Inflammatory macrophage treated with lipopolysaccharide for 1 hour (primary cell): ENCODE data around the gene MARCHF4.
A peak's percentile ranks its signal among the peaks of the same experiment; 100 is the strongest.
"Not testable (repeated sequence)": the region's sequence is repeated elsewhere in the genome, so short reads cannot be mapped to it uniquely, and the experiment has no call there.

Experiments used
- DNase-seq, 2 donors: peaks; one replicate each; pipeline ENCODE4 v3.0.0-alpha.2; 2020 to 2022

MARCHF4 gene

DNA sequence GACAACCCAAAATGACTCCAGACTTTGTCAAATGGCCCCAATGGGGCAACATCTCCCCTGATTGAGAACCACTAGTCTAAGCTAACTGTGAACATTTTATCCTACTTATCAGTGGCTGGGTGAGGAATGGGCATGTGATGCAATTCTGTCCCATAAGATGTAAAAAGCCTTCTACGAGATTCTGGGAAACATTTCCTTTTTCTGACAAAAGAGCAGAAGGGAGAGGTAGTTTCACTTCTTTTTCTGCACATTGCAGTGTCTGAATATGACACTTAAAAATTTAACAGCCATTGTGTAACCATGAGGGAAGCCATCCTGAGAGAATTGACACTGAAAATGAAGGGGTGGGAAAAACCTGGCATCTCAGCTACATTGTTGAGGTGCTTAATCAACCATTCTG, 17.3 kb upstream of the MARCHF4 start:
- DNase-seq: peak; percentile 78 to 83

DNA sequence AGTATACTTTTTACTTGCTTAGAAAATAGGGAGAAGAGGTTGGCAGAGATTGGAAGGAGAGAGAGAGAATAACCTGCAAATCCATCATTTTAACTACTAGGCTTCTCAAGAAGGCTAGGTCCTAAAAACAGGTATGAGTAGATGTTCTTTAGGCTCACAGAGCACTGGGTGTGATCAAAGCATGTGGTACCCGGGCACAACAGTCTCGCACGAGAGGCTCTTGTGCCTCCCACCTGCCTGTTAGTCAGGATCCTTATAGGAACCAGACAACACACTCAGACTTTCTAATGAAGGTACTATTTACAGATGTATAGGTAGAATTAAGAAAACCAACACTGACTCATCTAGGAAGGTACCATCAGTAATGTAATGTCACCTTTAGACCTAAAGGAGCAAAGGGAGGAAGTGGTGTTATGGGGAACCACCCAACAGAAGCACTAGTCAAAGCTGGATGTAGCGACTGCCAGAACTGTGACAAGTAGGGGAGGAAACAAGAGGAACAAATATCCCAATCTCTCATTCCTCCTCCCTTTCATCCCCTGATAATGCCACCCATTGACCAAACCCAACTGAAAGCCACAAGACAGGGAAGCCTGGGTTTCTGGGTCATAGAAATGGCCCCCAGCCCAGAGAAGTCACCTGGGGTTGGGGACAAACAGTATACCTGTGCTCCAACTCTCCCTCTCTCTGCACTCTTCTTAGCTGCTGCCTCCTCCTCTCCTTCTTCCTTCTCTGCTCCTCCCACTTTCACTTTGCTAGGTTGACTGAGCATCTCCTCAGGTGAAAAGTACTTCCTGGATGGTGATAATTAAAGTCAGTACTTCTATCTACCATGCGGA, 16.0 kb upstream of the MARCHF4 start:
- no peak for DNase-seq

DNA sequence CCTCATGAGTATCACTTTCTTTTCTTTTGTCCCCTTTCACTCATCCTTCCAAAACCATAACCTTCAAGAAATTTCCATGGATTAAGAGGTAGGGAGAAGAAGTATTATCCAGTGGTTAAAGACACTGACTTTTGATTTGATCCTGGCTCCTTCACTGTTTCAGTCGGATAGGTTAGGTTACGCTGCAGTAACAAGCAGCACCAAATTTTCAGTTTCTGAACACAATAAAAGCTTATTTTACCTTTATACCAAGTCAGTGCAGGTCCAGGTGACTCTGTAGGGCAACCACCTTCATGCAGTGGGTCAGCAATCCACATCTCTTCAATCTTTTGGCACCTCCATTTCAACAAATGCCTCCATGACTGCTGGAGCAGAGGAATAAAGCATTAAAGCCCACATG, 15.0 kb upstream of the MARCHF4 start:
- no peak for DNase-seq

DNA sequence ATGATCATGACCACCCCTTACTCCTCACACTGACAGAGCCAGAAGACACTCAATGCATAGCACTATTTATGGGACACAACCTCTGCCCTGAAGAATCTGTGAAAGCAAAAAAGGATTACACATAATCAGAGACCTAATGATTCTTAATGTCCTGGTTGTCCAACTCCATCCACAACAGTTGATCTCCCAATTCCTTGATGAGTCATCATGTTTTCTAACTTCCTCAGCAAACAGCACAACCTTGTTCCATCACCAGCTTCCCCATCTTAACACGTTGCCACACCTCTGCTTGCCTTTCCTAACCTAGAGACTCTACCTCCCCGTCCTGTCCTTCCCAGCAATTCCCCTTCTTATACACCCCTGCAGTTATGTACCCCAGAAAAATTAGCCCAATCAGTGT, 13.2 kb upstream of the MARCHF4 start:
- DNase-seq: no peak

DNA sequence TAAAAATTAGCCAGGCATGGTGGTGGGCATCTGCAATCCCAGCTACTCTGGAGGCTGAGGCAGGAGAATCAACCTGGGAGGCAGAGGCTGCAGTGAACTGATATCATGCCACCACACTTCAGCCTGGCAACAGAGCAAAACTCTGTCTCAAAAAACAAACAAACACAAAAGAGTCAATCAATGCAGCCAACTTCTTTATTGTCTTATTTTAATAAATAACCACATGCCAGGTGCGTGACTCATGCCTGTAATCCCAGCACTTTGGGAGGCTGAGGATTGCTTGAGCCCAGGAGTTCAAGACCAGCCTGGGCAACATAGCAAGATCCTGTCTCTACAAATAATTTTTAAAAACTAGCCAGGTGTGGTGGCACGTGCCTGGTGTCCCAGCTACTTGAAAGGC, 12.1 kb upstream of the MARCHF4 start:
- not testable (repeated sequence) for DNase-seq

DNA sequence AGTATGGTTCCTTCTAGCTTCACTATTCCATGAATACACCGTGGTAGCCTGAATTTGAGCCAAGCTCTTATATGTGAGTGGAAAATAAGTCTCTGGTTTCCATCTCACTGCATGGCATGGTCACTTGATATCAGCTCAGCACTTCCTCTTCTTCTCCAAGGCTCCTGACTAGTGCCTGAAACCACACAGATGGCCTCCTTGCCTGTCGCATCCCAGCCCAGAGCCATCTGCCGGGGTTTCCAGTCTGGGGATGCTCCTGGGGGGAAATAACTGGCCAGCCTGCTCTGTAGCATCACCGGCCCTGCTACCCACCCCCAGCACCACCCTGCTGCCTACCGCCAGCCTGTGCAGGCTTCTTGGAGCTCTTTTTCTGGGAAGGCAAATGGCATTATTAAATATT, 7.7 kb upstream of the MARCHF4 start:
- DNase-seq: no peak

DNA sequence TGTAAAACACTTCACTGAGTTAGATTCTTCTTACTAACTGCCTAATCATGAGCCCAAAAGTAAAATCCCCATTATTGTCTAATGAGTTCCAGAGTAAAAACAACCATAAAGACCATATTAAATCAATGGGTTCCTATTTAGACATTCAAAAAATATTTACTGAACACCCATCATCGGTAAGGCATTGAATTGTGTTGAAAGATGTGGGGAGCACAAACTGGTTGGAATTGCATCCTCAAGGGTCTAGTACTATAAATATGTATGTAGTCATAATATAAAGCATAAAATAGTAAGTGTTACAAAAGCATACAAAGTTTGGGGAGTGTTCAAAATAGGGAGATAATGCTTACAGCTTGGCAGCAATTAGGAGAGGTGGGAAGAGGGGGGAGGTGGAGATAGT, 3.0 kb upstream of the MARCHF4 start:
- DNase-seq: no peak

DNA sequence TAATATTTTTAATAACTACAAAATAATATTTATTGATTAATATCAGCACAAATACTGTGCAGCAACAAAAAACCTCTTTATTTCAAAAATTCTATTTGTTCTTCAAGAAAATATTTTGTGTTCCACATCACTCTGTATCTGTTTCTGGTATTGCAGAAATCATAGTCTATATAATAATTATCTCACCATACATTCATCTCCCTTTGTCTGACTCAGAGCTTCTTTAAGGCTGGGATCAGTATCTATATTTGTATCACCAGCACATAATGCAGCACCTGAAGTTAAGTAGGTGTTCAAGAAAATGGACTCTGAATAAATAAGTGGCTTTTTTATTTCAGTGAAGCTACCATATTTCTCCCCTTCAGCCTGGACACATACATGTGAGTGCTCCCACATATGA, 1.6 kb upstream of the MARCHF4 start:
- DNase-seq: no peak

DNA sequence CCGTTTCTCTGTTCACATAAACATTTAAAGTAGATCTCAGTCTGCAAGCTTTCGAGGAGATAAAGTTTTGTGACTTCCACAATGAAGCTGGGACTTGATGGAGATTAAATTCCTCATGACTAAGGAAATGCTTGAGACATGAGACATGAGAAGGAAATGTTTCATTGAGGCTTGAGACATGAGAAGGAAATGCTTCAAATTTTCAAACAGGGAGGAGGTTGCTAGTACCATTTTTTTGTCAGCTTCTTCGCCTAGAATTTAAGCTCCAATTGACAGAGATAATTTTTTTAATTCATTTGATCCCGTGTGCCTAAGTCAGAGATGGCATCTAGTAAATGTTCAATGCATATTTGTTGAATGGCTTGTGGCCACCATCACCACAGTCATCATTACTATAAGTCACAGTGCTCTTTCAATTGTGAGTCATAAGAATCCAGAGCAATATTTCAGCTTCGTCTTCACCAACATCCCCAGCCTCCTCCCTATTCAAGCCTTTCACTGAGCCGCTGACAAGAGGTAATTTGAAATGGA, 543 bp upstream of the MARCHF4 start:
- DNase-seq: no peak

DNA sequence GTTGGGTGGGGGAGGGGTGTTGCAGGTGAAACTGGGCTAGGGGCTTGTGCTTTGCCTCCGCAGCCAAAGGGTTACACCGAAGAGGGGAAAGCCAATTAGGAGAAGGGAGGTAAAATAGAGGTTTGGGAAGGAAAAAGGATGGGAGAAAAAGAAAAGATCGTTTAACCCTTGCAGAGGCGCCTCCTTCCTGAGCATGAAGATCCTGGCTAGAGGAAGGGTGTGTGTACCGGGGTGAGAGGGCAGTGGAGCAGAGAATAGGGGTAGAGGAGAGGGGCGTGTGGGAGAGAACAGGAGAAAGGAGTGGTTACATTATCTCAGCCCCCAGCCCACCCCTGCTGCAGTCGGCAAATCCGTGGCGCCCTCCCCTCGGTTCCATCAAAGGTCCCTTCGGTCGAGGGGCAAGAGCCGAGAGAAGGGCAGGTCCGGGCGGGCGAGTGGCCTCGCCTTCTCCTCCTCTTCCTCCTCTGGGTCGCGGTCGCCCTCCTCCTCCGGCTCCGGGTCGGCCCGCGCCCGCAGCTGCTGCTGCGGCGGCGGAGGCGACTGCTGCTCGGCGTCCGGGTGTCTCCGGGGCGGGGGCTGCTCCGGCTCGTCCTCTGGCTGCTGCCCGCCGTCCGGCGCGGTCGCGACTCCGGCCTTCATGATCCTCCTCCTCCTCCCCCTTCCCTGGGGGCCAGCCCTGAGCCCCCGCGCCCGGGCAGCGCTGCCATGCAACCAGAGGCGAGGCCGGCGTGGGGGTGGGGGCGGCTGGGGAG, 1.1 kb downstream of the MARCHF4 start:
- no peak for DNase-seq

DNA sequence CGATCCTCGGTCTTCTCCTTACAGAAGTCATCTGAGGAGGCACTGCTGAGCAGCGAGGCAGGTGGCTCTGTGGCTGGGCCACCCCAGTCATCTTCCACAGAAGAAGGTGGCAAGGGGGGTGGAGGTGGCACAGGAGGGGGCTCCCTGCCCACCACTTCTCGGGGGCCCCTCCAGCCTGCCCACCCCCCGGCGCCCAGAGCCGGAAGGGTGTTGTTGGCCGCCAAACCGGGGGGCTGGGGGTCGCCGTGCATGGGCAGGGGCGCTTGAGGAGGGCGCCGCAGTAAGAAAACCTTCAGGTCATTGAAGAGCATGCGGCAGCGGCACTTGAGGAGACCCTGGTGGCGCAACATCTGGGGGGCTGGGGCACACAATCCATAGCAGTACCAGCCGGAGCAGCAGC, 2.5 kb downstream of the MARCHF4 start:
- no peak for DNase-seq

DNA sequence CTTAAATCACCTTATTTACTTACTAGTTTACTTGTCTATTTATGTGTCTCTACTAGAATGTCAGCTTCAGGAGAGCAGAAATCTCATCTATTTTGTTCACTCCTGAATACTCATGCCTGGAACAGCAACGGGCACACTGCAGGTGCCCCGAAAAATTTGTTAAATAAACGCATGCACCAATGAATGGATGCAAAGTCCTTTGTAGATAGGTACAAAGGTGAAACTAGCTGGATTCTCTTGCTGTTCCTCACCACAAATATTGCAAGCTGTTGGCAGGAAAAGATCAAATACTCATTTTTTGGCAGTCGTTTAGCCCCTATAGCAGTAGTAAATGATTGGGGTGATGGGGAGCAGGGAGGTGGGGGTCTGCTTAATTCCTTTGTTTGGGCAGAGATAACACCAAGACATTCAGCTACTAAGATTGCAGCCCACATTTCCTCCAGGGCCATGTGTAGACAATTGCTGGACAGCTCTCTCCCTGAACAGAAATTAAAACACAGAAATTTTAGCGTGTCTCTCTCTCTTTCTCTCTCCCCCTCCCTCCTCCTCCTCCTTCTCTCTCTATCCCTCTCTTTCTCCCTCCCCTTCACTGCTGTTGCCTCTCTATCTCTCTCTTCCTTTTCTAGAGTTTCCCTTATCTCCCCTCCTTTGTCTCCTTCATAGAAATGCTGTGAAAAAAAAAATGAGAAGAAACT, 5.4 kb downstream of the MARCHF4 start:
- no peak for DNase-seq

DNA sequence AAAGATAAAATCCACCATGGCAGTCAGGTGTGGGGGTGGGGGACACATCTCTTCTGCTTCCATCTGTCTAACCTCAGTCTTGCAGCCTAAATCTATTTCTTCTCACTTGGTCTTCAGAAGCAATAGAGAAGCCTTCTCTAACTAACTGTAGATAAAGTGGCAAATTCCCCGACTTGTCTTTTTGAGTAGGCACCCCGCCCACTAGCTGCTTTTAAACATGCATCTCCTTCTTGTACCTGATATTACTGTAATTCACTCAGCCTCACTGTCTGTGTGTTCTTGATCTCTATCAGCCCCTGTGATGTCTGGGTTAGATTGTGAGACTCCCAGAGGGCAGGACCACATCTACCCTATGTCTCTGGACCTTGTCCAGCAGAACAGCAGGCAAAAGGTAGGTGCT, 6.8 kb downstream of the MARCHF4 start:
- no peak for DNase-seq

DNA sequence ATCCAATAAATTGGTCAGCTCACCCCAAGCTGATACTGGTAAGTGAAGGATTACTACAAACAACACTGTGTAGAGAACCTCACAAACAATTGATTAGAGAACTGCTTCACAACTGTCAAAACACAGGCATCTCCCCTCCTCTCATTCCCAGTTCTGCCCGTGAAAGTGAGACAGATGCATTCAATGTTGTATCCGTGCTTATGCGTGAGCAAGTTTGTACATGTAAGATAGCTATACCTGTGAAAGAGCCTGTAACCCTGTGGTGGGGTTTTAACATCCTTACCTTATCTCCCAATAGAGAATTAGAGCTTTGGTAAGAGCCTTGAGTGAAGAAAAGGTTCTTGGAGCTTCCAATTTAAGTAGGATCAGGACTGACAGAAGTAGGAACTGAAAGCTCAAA, 9.1 kb downstream of the MARCHF4 start:
- DNase-seq: no peak

DNA sequence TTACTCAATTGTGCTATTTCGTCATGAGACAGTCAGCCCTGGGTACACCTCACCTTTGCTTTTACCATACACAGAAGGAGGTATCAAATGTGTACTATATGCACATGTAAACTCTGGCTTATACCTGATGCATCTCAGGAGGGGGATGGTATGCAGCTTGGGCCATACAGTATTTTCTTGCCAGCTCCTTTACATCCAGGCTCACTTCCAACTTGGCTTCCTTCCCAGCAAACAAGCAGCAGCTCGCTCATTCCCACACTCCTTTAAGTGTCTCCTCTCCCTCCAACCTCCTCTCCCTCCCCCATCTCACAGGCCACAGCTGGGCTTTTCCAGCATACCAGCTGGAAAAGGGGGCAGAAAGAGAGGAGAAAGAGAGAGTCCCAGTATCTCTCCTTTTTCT, 9.6 kb downstream of the MARCHF4 start:
- no peak for DNase-seq

DNA sequence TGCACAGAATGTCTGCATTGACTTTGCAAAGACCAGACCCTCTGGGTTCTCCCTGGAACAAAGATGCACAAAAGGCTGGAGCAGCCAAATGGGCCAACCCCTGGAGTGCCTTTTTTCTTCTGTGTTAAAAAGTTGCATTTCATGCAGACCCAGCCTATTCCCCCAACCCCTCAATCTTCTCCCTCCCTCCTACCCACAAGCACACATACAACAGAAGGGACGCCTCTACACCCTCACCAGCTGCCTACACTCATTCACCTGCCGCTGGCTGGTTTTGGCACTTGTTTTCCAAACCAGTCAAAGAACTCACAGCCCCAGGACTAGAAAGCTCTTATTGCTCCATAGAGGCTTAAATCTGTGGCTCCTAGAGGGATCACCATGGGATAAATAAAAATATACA, 16.6 kb downstream of the MARCHF4 start:
- no peak for DNase-seq

DNA sequence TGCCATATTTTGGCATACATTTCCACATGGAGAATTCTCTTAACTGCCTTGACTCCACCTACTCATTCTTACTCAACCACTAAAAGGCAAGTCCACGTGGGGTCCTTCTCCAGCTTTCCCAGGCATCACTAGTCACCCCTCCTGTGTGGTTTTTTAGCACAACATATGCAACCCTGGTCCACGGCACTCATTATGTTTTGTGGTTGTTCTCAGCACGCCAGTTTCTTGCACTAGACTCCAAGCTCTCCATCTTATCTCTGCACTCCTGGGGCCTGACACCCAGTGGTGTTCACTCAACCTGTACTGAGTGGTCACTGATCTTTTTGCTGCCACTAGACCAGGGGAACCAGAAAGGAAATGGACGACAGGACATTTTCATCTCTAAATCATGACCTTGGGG, 18.0 kb downstream of the MARCHF4 start:
- DNase-seq: no peak

DNA sequence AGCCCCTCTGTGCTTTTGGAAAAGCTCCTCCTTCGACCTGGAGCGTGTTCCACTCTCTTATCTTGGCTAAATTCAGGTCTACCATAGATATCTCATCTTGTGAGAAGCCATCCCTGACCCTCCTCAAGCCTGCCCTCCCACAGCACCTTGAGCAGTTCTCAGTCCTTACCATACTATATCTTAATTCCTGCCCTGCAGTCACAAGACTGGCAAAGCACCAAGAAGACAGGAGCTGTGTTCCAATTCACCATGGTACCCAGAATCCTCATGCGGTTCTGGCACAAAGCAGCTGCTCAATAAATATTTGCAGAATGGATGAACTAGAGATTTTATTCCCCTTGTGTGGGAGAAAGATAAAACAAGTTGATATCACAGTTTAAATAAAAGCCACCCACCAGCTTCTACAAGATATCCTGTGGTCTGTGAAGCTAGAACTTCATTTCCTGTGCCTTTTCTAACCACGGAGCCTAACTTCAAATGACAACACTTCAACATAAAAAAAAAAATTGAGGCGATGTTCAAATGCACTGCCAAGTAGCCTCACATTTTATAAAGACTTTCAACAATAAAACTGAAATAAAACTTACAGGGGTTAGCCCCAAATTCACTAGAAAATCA, 19.5 kb downstream of the MARCHF4 start:
- DNase-seq: no peak

DNA sequence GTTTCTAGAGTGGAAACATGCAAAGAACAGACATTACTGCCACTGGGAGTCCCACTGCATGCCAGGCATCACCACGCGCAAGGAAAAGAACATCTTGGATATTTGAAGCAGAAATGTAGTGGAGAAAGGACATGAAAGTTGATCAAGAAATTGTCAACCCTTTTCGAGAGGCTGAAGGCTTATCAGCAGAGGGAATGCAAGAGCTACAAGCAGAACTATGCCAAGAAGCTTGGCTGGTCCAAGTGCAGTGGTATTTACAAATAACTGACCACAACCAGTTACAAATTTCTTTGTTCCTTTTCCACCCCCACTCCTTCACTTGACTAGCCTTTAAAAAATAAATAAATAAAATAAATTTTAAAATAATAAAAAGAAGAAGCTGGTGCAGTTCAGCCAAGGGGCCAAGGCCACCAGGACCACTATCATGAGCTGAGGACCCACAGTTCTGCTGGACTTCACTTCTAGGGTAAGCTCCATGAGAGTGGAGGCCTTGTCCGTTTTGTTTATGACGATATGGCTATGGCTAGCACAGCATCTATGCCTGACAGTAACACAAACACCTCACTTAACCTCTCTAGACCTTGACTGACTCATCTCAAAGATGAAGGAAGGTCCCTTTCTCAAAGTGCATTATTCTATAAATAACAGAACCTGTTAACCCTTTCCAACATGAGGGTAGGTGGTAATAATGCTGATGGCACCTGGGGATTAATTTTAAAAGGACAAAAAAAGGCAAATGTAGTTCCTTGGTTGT, 20.9 kb downstream of the MARCHF4 start:
- no peak for DNase-seq

DNA sequence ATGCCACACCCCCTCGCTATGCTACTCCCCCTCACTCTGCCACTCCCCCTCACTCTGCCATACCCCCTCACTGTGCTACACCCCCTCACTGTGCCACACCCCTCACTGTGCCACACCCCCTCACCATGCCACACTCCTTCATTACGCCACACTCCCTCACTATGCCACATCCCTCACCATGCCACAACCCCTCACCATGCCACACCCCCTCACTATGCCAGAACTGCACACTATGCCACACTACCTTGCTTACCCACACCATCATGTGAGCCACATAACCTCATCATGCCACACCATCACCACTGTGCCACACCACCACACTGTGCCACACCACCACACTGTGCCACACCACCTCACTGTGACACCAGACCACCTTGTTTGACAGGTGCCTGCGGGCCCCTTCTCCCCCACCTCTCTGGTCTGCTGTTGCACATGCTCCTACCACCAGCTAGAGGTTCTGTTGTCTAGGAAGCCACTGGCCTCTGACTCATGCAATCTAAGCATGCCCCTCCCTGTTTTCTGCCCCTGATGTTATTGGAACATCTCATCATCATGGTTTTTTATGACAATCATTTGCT, 22.0 kb downstream of the MARCHF4 start:
- DNase-seq: no peak

DNA sequence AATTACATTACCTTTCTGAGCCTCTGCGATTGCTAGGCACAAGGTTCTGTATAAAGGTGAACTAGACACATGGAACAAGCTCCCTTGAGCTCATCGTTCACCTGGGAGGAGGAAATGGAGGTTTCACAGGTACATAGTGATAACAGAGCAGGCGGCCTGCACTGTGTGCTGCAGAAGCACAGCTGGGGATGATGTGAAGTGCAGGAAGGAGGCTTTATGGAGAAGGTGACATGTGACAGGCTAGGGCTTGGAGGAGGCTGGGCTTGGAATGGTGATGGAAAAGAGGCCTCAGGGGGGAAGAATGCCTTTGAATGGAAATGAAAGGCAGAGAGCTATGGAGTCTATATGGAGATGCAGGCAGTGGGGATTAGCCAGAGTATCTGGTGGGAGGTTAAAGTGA, 22.9 kb downstream of the MARCHF4 start:
- no peak for DNase-seq

DNA sequence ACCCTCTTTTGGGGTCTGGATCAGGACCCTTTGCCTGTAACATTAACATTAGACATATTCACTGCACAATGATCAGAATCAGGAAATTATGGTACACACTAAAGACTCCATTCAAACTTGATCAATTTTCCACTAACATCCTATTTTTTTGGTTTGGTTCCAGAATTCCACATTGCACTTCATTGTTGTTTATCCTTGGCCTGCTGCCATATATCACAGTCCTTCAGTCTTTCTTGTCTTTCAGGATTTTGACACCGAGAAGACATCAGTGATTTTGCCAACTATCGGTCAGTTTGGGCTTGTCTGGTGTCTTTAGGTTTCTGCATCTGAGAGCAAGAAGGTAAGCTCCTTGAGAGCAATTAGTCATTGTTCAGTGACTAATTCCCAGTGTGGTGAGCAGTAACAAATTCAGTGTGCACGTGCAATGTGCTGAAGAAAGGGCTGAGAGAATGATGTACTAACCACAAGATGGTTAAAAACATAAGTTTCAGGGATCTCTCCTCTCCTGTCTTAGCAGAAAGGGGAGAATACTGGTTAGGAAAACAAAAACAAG, 23.5 kb downstream of the MARCHF4 start:
- no peak for DNase-seq
